SHP77 treated with DMSO at 0.1 percent for 48 hours (cell line): ENCODE results near the gene UTP14A.
"Not testable (repeated sequence)": the region's sequence is repeated elsewhere in the genome, so short reads cannot be mapped to it uniquely, and the experiment has no call there.

ENCODE experiments used
- DNase-seq: peaks from one replicate; lab custom pipeline; 2025; lab: John Stamatoyannopoulos, UW

UTP14A gene

GRCh38 chrX:129905787-129906580 lies at the start of gene UTP14A:
UTP14A (plus strand) TSS chrX:129906164; CDS start chrX:129906211, 47 bp downstream.
- peak; percentile 65 for DNase-seq

- DNase-seq = not testable (repeated sequence)
Observed at GRCh38 chrX:129859134-129859533, 46.8 kb upstream of the UTP14A start.

- DNase-seq = not testable (repeated sequence)
Observed at GRCh38 chrX:129866321-129866720, 39.6 kb upstream of the UTP14A start.

- no peak for DNase-seq
Observed at GRCh38 chrX:129872524-129872923, 33.4 kb upstream of the UTP14A start.

- DNase-seq = no peak
Observed at GRCh38 chrX:129875669-129876068, 30.3 kb upstream of the UTP14A start.

- DNase-seq = peak; percentile 38
Observed at GRCh38 chrX:129876771-129877305, 29.1 kb upstream of the UTP14A start.

GRCh38 chrX:129877401-129877800 lies 28.6 kb upstream of the UTP14A start:
- DNase-seq = no peak

- DNase-seq = no peak
Observed at GRCh38 chrX:129900054-129900453, 5.9 kb upstream of the UTP14A start.

GRCh38 chrX:129908636-129909035 lies 2.7 kb downstream of the UTP14A start:
- DNase-seq = no peak

GRCh38 chrX:129925305-129926092 lies 19.5 kb downstream of the UTP14A start:
- no peak for DNase-seq

GRCh38 chrX:129930941-129931410 lies 25.0 kb downstream of the UTP14A start:
- DNase-seq = no peak

GRCh38 chrX:129931411-129932015 lies 25.5 kb downstream of the UTP14A start:
- DNase-seq = peak; percentile 4

GRCh38 chrX:129932016-129932820 lies 26.3 kb downstream of the UTP14A start:
- DNase-seq = peak; percentile 9

GRCh38 chrX:129932821-129933321 lies 26.9 kb downstream of the UTP14A start:
- DNase-seq = no peak

- DNase-seq = no peak
Observed at GRCh38 chrX:129933700-129934099, 27.7 kb downstream of the UTP14A start.

GRCh38 chrX:129934461-129934860 lies 28.5 kb downstream of the UTP14A start:
- DNase-seq = no peak

GRCh38 chrX:129934952-129935351 lies 29.0 kb downstream of the UTP14A start:
- no peak for DNase-seq

GRCh38 chrX:129938081-129938480 lies 32.1 kb downstream of the UTP14A start:
- DNase-seq = no peak

GRCh38 chrX:129939986-129940385 lies 34.0 kb downstream of the UTP14A start:
- DNase-seq = no peak

GRCh38 chrX:129940721-129941120 lies 34.8 kb downstream of the UTP14A start:
- no peak for DNase-seq

- DNase-seq = no peak
Observed at GRCh38 chrX:129945131-129945530, 39.2 kb downstream of the UTP14A start.
